Retinal pigment epithelial cell (primary cell): ENCODE data around the gene IL10RB.
"Not testable (repeated sequence)": the region's sequence is repeated elsewhere in the genome, so short reads cannot be mapped to it uniquely, and the experiment has no call there.

Experiments used
- DNase-seq: peaks from one replicate; pipeline ENCODE4 v3.0.0-alpha.2; 2010; ENCODE audit warnings: low read depth
- H3K4me3 ChIP-seq: 2 replicates; pipeline ENCODE4 v1.5.1; 2011; ENCODE audit warnings: mild to moderate bottlenecking, low read length, control low read depth, moderate library complexity
- TF ChIP-seq, protein P1 (sequence below): conservative IDR thresholded peaks from 2 replicates; pipeline ENCODE4 v1.5.1; 2011; ENCODE audit warnings: low read depth, low read length, control low read depth, inconsistent platforms

Gene IL10RB

DNA sequence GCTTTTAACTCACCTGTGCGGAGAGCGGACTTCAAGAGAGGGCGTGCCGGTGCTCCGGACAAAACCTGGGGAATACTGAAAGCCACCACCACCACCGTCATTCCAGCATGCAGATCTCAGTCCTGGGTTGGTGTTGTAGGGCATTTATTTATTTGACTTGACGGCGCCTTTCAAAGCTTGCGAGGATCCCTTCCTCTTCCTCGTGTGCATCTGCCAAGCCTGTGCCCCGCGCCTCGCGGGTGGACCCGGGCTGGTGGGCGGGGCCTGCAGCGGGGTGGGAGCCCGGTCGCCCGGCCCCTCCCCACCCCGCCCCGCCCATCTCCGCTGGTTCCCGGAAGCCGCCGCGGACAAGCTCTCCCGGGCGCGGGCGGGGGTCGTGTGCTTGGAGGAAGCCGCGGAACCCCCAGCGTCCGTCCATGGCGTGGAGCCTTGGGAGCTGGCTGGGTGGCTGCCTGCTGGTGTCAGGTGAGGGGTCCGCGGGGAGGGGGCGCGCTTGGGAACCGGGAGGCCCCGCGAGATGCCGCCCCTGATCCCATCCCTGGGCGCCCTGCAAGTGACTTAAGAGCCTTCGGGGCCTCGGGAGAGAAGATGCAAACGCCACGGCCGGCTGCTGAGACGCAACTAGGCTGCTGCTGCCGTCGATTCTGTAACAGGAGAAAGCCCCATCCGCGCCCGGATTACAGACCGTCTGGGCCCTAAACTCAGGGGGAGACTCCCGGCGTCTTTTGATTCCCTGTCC is at the start of gene IL10RB:
Gene IL10RB, plus strand, starts transcription at position 318 of the 739 bp plus-strand sequence. Its CDS starts 99 bp downstream, at position 417.
- TF ChIP-seq, protein P1, sequence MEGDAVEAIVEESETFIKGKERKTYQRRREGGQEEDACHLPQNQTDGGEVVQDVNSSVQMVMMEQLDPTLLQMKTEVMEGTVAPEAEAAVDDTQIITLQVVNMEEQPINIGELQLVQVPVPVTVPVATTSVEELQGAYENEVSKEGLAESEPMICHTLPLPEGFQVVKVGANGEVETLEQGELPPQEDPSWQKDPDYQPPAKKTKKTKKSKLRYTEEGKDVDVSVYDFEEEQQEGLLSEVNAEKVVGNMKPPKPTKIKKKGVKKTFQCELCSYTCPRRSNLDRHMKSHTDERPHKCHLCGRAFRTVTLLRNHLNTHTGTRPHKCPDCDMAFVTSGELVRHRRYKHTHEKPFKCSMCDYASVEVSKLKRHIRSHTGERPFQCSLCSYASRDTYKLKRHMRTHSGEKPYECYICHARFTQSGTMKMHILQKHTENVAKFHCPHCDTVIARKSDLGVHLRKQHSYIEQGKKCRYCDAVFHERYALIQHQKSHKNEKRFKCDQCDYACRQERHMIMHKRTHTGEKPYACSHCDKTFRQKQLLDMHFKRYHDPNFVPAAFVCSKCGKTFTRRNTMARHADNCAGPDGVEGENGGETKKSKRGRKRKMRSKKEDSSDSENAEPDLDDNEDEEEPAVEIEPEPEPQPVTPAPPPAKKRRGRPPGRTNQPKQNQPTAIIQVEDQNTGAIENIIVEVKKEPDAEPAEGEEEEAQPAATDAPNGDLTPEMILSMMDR, result no peak

DNA sequence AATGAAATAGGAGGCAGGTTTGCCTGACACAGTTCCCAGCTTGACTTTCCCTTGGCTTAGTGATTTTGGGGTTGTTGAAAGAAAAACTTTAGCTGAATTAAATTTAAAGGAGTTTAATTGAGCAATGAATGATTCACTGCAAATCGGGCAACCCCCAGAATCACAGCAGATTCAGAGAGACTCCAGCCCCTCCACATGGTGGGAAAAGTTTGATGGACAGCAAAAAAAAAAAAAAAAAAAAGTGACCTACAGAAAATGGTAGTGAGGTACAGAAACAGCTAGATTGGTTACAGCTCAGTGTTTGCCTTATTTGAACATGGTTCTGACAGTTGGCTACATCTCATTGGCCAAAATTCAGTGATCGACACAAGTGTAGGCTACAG is 49.0 kb upstream of the IL10RB start:
- DNase-seq, result no peak
- no peak overlapping the region for H3K4me3 ChIP-seq
- TF ChIP-seq, protein P1, result no peak

More for the DNA sequence above, at the start of gene IL10RB:
- peak within 1 kb of the TSS; percentile 72 for H3K4me3 ChIP-seq
- no peak for DNase-seq

DNA sequence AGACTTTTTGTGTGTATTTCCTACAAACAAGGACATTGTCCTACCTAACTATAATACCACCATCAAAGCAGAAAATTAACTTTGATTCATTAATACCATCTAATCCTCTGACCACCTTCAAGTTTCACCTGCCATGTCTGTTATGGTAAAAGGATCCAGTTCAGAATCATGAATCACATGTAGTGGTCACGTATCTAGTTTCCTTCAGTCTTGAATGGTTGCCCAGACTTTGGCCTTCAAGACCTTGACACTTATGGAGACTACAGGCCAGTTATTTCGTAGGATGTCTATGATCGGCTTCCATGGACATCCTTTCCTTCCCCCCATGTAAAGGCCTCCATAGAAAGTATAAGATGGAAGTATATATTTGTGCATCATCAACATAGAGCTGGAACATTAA is 46.9 kb upstream of the IL10RB start:
- DNase-seq, result no peak
- TF ChIP-seq, protein P1, result no peak
- H3K4me3 ChIP-seq, result no peak overlapping the region

DNA sequence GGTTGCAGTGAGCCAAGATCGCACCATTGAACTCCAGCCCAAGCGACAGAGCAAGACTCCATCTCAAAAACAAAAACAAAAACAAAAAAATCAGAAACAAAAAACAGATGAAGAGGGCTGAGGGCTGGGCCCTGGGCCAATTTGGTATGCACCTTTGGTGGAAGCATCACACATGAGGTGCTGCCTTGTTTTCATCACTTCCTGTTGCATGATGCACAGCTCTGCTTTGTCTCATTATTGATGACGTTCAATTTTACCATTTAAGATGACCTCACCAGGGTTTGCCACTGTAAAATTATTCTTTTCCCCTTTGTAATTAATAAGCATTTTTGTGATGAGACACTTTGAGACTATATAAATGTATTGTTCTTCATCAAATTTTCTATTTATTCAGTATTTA is 46.2 kb upstream of the IL10RB start:
- TF ChIP-seq, protein P1, result no peak
- no peak overlapping the region for H3K4me3 ChIP-seq
- no peak for DNase-seq

DNA sequence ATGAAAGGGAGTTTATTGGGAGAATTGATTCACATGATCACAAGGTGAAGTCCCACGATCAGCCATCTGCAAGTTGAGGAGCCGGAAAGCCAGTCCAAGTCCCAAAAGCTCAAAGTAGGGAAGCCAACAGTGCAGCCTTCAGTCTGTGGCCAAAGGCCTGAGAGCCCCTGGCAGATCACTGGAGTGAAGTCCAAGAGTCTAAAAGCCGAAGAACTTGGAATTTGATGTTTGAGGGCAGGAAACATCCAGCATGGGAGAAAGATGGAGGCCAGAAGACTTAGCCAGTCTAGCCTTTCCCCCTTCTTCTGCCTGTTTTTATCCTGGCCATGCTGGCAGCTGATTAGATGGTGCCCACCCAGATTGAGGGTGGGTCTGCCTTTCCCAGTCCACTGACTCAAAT is 40.8 kb upstream of the IL10RB start:
- not testable (repeated sequence) for DNase-seq, H3K4me3 ChIP-seq

DNA sequence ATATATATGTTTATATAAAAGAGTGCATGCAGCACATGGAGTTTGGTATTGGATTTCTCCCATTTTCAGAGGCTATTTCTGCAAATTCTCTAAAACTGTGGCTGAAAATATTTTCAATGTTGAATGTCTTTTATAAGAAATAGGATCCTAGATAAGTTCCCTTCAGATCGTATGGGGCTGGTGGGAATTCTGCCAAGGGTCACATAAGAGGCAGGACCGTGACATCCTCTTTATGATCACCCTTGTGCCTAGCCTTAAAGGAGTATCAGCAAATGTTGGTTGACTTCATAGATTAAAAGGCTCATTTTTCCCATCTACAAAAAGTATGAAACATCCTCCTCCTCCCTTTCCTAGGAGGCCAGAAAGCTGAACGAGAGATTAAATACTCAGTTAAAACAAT is 37.7 kb upstream of the IL10RB start:
- H3K4me3 ChIP-seq, result no peak overlapping the region
- no peak for DNase-seq
- TF ChIP-seq, protein P1, result no peak

DNA sequence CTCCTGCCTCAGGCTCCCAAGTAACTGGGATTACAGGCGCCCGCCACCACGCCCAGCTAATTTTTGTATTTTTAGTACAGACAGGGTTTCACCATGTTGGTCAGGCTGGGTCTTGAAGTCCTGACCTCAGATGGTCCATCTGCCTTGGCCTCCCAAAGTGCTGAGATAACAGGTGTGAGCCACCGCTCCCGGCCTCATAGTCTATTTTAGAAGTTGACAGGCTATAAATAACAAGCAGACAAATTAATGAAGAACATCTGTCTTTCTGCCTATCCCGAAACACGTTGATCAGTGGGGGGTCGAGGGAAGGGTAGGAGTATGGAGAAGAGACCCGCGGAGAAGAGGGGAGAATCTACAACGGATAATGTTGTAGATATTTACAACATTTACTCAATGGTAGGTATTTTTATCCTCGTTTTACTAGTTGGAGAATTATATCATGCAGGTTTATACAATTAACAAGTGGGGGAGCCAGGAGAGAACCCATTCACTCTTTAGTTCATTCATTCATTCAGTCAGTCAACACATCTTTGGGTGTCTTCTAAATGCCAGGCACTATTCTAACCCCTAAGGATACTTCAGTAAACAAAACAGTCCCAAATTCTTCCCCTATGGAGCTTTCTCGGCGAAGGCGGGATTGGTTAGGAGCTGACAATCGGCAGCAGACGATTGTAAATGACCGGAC is 36.9 kb upstream of the IL10RB start:
- TF ChIP-seq, protein P1, result no peak
- DNase-seq, result no peak
- peak overlapping the region; percentile 61 for H3K4me3 ChIP-seq
